Thyroid gland (tissue), 4 donors: ENCODE data around the gene ORM2.

ENCODE experiments used
- POLR2A ChIP-seq, 2 donors: fragments of 450-650 bp; IDR thresholded peaks; one replicate each; pipeline ENCODE4 v1.6.1; 2017; ENCODE audit warnings: antibody characterized with exemption in 2 of 2, mild to moderate bottlenecking in 2 of 2, moderate library complexity in 1 of 2
- TF ChIP-seq, protein P1 (sequence below), 6 experiments: fragments of 200-600 bp in 3 of 6; fragments of 450-650 bp in 3 of 6; sonication (generic) in 3 of 6; IDR thresholded peaks; one replicate each; pipeline ENCODE4 v1.5.1; 2016 to 2019; ENCODE audit warnings: antibody characterized with exemption in 6 of 6, mild to moderate bottlenecking in 2 of 6, inconsistent platforms in 1 of 6, moderate library complexity in 1 of 6

GRCh38 chr9:114286146-114286679, 43.5 kb upstream of the ORM2 start:
- TF ChIP-seq, protein P1, sequence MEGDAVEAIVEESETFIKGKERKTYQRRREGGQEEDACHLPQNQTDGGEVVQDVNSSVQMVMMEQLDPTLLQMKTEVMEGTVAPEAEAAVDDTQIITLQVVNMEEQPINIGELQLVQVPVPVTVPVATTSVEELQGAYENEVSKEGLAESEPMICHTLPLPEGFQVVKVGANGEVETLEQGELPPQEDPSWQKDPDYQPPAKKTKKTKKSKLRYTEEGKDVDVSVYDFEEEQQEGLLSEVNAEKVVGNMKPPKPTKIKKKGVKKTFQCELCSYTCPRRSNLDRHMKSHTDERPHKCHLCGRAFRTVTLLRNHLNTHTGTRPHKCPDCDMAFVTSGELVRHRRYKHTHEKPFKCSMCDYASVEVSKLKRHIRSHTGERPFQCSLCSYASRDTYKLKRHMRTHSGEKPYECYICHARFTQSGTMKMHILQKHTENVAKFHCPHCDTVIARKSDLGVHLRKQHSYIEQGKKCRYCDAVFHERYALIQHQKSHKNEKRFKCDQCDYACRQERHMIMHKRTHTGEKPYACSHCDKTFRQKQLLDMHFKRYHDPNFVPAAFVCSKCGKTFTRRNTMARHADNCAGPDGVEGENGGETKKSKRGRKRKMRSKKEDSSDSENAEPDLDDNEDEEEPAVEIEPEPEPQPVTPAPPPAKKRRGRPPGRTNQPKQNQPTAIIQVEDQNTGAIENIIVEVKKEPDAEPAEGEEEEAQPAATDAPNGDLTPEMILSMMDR (IDR thresholded peaks at IDR 0.05), result no peak
- TF ChIP-seq POLR2A (IDR thresholded peaks at IDR 0.05), result no peak
